ENCODE data around the gene PAFAH1B1. TPM values are rescaled to one million over a fixed set of nuclear protein-coding genes. Genes with fewer than 3 reads are reported as not detected.
"Not testable (repeated sequence)": the region's sequence is repeated elsewhere in the genome, so short reads cannot be mapped to it uniquely, and the experiment has no call there.

Gene PAFAH1B1
- total RNA-seq, 1 experiment from 2014 or later = 31.6 TPM

DNA sequence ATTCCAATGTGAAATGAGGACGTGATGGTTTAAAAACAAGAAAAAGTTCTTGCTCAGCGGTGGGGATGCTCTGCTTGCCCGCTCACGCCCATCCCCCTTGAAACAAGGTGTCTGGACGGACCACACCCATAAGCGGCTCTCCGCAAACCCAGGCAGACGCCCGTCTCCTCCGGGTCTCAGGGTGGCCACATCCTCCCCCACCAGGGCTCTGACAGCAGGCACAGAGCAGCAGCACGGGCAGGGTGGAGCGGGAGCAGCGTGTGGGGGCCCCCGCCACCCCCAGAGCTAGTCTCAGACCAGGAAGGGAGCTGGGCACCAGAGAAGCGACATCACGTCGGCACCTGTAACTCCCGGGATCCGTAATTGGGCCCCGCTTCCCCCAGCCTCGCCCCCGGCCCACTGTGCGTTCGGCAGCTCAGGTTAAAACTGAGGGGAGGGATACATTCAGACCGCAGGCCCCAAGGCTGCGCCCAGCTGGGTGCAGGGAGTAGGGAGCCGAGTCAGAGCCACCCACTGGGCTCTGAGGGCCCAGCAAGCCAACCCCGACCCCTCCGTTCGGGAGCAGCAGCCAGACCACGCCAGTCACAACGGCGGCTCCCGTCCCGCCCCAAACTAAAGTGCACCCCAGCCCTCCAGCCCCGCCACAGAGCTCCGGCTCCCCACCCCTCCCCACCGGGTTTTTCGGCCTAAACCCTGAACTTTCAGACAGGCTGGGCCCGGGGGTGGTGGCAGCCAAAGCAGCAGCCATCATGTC lies 96.1 kb downstream of the PAFAH1B1 start:
- DNase-seq (ENCODE audit: low spot score) = no peak

DNA sequence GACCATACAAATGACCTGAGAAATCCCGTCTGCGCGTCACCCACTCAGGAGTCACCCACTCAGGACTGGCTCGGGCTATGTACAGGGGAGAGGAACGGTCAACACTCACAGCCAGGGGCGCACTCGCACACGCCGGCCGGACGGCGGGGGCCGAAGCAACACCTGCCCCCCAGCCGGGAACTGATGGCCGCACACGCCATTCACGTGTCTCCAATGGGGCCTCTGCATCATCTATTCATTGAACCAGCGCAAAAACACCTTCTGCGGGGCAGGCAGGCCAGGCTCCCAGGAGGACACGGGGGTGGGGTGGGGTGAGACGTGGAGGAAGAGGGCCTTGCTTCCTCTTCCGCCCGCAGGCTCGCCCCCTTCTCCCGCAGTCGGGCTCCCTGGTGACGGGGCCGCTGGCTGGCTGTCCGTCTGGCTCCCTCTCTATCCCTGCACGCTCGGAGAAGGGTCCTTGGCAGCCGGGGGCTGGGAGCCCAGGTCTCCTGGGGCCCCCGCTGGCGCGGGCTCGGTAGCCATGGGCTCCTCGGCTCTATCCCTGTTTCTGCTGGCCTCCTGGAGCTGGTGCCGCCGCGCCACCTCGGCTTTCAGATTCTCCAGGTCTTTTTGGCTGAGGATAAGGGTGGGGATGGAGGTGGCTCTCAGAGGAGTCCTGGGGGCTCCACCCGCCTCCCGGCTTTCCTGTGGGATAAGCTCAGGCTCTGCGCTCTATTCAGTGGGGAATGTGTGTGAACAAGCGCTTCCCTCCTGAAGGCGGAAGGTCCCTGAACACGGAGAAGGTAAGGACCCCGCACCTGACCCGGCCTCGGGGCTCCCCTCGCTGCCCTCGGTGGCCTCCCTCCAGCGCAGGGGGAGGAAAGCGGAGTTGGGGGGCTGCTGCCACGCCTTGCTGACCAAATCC lies 97.0 kb downstream of the PAFAH1B1 start:
- DNase-seq (ENCODE audit: low spot score) = no peak

DNA sequence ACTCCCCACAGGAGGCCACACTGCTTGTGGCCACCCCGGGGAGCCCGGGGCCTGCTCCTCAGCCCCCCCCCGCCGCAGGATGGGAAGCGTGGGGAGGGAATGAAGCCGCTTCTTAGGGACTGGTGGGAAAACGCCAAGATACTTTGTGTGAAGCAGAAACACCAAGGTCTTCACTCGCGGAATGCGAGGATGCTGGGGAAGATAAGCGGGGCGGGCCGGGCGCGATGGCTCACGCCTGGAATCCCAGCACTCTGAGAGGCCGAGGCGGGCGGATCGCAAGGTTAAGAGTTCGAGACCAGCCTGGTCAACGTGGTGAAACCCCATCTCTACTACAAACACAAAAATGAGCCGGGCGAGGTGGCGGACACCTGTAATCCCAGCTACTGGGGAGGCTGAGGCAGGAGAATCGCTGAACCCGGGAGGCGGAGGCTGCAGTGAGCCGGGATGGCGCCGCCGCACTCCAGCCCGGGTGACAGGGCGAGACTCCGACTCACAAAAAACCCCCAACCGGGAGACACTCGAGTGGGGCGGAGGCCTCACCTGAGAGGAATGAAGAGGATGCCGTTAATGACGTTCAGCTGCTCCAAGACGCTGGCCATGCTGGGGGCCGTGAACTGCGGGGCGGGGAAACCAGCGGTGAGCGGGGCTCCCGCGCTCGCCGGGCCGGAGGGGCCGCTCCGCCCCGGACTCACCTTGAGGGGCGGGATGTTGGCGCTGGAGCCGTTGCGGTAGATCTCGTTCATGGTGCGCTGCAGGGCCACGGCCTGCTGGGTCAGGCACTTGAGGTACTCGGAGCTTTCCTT lies 97.8 kb downstream of the PAFAH1B1 start:
- no peak for DNase-seq (ENCODE audit: low spot score)

DNA sequence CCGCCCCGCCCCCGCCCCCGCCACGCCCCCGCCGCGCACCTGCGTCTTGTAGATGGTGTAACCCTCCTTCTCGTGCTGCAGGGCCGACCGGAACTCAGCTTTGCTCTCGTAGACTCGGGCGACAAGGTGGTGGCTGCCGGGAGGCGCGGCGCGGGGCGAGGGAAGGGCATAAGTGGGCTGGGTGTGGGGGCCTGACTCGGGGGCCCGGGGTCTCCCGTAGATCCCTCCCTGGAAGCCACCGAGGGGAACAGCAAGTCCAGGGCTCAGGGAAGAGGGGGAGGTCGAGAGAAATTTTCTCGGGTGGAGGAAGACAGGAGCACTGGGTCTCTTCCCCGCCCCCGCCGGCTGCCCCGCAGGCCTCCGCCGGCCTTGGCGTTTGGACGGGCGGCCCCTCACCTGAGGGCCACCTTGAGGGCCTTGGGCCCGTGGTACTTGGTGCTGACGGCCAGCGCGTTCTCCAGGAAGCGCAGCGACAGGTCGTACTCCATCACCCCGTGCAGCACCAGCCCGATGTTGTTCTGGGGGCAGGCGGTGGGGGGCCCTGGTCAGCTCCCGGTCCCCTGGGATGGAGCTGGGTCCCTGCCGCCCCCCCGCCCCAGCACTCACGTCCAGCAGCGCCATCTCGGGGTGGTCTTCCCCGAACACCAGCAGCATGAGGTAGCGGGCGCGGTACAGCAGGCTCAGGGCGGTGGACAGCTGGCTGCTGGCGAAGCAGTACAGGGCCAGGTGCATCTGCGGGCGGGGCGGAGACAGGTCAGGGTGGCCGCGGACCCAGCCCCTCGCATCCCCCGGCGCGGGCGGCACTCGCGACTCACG lies 98.7 kb downstream of the PAFAH1B1 start:
- no peak for DNase-seq (ENCODE audit: low spot score)

DNA sequence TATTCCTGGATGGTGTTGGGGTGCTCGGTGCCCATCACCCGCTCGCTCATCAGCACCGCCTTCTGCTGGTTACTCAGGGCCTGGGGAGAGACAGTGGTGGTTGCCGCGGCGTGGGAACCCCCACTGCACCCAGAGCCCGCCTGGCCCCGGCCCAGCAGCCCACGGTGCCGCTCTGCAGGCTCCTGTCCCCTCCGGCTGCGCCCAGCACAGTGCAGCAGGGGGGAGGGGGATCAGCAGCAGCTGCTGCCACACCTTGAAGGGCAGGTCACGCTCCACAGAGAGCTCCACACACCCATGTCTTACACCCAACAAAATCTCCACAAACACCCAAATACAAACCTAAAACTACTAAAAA lies 99.3 kb downstream of the PAFAH1B1 start:
- no peak for DNase-seq (ENCODE audit: low spot score)

DNA sequence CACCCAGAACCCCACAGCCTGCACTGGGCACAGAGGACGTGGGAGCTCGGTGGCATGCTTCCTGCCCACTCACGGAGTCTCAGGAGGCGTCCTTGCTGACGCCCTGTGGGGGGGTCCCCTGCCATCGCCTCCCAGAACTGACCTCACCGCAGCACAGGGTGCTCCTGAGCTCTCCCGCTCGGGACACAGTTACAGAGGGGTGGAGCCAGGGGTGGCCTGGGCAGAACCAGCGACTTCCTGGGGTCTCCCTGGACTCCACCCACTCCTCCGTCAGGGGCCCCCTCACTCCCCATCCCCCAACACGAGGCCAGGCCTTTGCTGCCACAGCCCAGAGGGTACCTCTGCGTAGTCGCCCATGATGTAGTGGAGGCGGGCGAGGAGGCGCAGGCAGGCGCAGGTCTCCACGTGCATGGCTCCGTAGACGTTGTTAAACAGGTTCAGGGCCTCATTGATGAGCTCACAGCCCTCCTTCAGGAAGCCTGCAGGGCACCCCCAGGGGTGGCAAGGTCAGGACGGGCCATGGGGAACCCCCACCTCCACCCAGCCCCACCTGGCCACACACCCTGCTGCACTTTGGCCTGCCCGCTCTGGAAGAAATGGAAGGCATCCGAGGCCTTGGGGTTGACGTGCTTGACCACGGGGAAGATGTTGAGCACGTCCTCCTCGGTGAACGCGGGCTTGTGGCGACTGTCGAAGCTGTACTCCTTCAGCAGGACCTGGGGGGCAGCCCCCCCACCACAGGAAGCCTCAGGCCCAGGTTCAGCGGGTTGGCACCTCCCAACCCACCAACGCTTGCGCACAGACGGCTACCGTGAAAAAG lies 100.3 kb downstream of the PAFAH1B1 start:
- no peak for DNase-seq (ENCODE audit: low spot score)

DNA sequence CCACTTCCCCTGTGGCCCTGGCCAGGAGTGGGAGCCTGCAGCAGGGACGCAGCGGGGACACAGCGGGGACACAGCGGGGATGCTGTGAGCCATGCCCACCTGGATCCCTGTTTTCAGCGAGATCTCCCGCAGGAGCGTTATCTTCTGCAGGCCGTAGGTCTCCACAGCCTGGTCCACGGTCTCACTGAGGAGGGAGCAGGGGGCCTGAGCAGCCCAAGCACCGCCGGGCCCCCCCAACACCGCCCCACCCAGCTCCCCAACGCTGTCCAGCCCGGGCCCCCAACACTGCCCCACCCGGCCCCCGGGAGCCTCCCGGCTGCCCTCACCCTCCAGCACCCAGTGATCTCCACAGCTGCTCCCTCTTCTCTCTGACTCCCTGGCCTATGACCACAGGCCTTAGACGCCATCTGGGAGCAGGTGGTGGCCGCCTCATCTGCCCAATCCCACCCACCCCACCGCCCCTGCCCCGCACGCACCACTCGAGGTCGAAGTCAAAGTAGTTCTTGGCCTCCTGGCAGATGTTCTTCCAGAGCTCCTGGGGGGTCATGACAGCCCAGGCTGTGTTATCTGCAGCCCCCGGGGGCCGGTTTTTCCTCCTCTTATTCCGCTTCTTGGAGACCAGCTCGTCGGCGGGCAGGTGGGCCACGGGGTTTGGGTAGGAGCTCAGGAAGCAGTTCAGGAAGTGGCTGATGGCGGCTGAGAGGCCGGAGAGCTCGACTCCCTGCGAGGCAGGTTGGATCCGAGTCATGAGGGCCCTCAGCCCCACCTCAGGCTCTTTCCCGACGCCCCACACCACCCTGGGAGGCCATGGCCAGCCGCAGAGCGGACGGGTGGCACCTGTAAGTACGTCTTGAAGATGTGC lies 101.2 kb downstream of the PAFAH1B1 start:
- no peak for DNase-seq (ENCODE audit: low spot score)

DNA sequence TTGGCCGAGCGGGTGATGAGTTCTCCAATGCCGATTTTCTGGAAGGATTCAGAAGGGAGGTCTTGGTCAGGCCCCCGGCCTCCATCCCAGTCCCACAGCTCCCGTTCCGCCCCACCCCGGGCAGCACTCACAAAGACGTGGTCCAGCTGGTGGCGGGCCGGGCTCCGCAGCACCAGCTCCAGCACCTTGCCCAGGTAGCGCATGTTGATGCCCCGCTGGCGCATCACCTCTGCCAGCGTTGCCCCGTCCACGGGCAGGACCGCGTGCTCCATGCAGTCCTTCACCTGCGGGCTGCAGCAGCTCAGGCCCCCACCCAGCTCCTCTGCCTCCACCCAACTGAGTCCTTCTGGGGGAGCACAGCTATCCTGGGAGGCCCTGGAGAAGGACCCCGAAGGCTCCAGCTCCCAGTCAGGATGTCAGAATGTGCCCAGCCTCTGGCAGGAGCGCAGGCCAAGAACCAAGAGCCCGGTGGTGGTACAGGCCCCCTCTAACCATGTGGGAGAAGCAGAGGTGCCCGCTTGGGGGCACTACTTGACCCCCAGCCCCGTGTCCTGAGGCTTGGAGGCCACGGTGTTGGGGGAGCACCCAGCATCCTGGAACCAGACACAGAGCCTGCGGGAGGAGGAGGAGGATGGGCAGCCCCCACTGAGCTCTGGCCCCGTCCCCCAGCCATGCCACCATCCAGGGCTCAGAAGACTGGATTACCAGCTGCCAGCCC lies 101.9 kb downstream of the PAFAH1B1 start:
- no peak for DNase-seq (ENCODE audit: low spot score)

DNA sequence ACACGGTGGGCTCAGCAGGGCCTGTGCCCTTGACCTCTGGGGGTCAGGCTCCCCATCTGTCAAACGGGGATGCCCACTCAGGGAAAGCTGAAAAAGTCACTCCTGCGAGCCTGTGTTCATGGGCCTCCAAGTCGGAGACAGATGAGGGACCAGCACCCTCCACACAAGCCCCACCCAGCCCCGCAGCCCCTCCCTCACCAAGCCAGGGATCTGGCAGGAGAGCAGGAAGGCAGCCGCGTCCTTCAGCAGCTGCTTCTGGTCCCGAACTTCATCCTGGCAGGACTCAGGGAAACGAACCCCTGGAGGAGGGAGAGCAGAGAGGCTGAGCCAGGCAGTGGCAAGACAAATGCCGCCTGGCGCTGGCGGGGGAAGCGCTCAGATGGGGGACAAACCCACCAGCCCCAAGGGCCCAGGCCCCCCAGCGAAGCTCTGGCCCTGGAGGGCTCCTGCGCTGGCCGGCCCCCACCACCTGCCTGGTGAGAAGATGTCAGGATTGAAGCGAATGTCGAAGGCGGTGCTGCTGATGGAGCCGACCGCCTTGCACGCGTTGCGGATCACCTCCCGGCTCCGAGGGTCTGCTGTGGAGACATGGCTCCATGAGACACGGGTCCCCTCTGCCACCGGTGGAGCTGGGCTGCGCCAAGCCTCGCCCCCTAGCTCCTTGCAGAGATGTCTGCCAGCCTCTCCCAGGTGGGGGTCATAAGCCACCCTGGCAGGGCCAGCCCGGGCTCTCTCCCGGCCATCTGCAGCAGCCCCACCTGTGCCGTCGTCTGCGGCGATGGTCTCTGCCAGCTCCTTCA lies 102.7 kb downstream of the PAFAH1B1 start:
- DNase-seq (ENCODE audit: low spot score) = no peak

DNA sequence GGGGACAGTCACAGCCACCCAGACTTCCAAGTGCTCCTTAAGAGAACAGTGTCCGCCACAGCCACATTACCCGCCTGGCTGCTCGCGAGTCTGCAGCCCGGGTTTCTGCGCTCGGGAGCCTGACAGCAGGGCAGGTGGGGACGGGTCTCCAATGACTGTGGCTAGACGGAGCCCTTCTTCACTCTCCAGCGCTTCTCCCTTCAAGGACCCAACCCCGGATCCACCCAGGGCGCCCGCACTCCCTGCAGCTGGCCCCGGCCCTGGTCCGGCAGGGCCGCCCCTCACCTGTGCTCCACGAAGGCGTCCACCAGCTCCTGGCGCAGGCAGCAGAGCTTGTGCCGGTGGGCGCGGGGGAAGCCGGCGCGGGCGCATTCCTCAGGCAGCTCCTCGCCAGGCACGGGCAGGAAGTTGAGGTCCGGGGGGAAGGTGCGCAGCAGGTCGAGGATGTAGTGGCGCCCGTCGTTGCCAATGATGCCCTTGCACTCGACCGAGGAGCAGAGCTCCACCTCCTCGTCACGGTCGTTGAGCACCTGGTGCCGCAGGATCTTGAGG lies 104.2 kb downstream of the PAFAH1B1 start:
- DNase-seq (ENCODE audit: low spot score) = no peak

DNA sequence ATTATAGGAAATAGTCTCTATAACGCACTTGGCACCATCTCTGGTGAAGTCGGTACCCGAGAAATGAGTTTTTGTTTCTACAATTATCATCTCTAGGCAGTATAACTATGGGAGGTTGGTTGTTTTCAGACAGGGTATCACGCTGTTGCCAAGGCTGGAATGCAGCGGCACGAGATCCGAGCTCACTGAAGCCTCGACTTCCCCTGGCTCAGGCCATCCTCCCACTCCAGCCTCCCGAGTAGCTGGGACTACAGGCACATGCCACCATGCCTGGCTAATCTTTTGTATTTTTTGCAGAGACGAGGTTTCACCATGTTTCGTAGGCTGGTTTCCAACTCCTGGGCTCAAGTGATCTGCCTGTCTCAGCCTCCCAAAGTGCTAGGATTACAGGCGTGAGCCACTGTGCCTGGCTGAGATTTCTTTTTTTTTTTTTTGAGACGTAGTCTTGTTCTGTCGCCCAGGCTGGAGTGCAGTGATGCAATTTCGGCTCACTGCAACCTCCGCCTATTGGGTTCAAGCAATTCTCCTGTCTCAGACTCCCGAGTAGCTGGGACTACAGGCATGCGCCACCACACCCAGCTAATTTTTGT lies 105.9 kb downstream of the PAFAH1B1 start:
- not testable (repeated sequence) for DNase-seq (ENCODE audit: low spot score)

DNA sequence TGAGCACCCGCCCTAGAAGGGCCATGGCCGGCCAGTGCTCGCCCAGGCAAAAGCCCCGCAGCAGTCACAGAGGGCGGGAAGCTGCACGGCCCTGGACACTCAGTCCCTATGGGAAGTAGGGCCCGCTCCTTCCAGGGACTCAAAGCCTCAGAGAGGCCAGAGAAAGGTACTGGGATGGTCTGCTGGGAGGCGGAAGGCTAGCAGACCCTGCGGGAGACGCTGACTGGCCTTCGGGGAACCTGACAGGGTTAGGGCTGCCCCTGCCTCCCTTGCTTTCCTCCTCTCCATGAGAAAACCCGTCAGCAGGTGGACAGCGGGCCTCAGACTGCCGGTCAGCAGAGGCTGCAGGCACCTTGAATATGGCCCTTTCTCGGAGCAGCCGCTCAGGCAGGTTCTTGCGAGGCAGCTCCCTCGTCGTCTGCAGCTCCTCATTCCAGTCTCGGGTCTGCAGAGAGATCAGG lies 106.6 kb downstream of the PAFAH1B1 start:
- no peak for DNase-seq (ENCODE audit: low spot score)

DNA sequence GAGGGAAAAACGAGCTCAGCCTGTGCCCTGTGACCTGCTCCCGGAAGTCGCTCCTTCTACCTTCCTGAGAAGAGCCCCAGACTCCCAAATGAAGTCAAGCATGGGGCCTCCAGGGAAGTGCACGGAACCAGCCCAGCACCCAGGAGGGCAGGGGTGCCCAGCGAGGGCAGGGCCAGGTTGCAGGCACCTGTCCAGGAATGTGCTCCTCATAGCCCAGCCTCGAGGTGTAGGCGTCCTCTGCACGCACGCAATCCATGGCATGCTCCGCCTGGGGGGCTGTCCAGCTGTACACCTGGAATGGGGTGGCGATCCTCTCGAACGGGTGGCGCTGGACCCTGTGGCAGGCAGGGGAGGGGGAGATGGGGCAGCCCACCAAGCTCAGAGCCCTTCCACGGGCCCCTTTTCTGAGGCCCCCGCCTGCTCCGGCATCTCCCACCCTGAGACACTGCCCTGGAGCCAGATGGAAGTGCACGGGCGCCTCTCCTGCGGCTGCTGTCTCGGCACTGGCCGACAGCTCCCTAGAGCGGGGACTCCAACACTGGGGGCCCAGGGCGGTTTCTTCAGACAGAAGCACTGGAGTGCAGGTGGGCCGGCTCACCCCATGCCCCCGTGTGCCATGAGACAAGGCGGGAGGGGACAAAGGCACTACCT lies 107.2 kb downstream of the PAFAH1B1 start:
- no peak for DNase-seq (ENCODE audit: low spot score)

DNA sequence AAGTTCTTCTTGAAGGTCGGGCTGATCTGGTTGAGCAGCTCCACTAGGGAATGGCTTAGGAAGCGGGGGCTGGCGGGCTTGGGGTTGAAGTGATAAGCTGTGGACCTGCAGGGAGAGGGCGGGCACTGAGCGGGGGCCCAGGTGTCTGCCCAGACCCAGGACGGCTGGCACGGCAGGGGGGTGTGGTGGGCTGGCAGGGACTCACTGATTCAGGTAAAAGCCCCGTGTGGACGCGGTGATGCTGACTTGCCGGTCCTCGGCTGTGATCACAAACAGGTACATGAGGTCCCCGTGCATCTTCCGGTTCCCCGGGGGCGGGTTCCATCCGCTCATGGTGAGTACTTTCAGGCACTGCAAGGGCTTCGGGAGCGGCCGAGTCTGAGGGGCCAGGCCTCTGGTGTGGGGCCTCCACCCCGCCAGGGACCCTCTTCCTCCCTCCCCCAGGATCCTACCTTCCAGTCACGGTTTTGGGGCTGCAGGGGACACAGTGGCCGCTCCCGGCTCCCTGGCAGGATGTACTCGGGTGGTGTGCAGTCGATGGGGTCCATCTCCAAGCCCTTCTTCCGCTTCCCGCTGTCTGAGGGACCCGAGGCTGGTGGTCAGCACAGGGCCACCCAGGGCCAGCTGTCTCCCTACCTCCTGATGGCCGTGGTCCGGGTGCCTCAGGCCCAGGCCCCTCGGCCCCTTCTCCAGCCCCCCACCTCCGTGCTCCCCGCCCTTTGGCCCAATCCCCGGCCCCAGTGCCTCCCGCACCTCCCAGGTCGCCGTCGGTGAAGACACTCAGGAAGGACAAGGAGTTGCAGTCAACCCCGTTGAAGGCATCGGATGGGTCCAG lies 107.9 kb downstream of the PAFAH1B1 start:
- no peak for DNase-seq (ENCODE audit: low spot score)

DNA sequence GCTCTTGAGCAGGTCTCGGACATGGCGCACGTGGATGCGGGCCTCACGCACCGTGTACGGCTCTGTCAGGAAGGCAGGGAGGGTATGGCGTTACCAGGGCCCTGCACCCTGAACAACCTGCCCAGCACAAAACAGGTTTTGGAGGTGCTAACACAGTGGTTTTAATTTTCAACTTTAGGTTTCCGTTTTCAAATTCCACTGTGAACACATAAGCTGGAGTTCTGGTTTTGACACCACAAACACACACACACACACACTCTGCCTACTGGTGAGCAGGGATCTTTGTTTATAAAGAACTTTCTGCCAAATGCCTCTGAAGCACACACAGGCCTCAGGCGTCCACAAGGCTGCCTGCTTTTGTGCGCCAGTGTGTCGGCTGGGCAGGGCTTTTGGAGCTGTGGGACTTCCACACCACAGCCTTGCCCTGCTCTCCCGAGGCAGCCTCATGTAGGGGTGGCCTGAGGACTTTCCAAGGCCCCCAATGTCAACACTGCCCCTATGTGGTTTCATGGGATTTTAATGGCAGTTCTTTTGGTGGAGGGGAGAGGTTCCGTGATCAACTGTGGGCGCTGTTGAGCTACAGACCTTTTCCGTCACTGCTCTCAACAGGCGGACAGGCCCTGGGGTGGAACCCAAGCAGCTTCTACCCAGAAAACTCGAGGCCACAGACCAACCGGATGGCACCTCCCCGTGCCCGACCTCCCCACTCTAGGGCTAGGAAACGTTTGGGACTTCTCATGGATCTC lies 108.7 kb downstream of the PAFAH1B1 start:
- no peak for DNase-seq (ENCODE audit: low spot score)
